Upper lobe of left lung (tissue), 4 donors: Measurements from ENCODE around the gene CDC27.
"Not testable (repeated sequence)": the region's sequence is repeated elsewhere in the genome, so short reads cannot be mapped to it uniquely, and the experiment has no call there.

Experiments
- CTCF ChIP-seq, 6 experiments: fragments of 450-650 bp in 4 of 6; fragments of 200-600 bp in 2 of 6; sonication (generic) in 2 of 6; IDR thresholded peaks; one replicate each; pipeline ENCODE4 v1.5.1; 2016 to 2019; ENCODE audit warnings: antibody characterized with exemption in 6 of 6
- POLR2A ChIP-seq, 4 donors: fragments of 450-650 bp; IDR thresholded peaks; one replicate each; pipeline ENCODE4 v1.5.1; 2016 to 2017; ENCODE audit warnings: antibody characterized with exemption in 4 of 4, mild to moderate bottlenecking in 2 of 4

GRCh38 chr17:47134354-47134753 lies 54.7 kb downstream of the CDC27 start:
- TF ChIP-seq CTCF, POLR2A (IDR thresholded peaks at IDR 0.05): not testable (repeated sequence)
